Muscle of leg (tissue), 11 donors: ENCODE data around the gene PCBP3. TPM values are rescaled to one million over a fixed set of nuclear protein-coding genes. Genes with fewer than 3 reads are reported as not detected.

ENCODE experiments used
- DNase-seq: peaks from one replicate; pipeline ENCODE4 v3.0.0; 2013
- H3K27ac ChIP-seq: one replicate; pipeline ENCODE4 v1.5.1; 2013; ENCODE audit warnings: mild to moderate bottlenecking, low read length, control low read depth
- H3K27me3 ChIP-seq: one replicate; pipeline ENCODE4 v1.6.1; 2013; ENCODE audit warnings: low read length; ENCODE audit not compliant: control insufficient read depth, insufficient read depth
- H3K36me3 ChIP-seq: one replicate; pipeline ENCODE4 v1.6.1; 2013; ENCODE audit warnings: low read length; ENCODE audit not compliant: control insufficient read depth, insufficient read depth
- H3K4me1 ChIP-seq: one replicate; pipeline ENCODE4 v1.6.1; 2013; ENCODE audit warnings: low read length; ENCODE audit not compliant: control insufficient read depth, insufficient read depth
- H3K4me3 ChIP-seq: one replicate; pipeline ENCODE4 v1.5.1; 2013; ENCODE audit warnings: low read length, control low read depth
- H3K9me3 ChIP-seq: replicated peaks from 2 replicates; pipeline ENCODE4 v1.6.1; 2013; ENCODE audit warnings: low read depth, low read length; ENCODE audit not compliant: control insufficient read depth
- WGBS: methylation state at CpG from one replicate; pipeline ENCODE4 v1.1.5; 2013; ENCODE audit warnings: missing lambda C conversion rate; ENCODE audit not compliant: insufficient coverage; 5-methylcytosine and 5-hydroxymethylcytosine counted together
- polyA plus RNA-seq, 8 donors: library from polyadenylated mRNA; unstranded; fragments of 120-200 nt; gene quantifications; one replicate each; pipeline versions ENCODE4 v1.2.1 to v1.2.3, GENCODE V29; 2013; ENCODE audit warnings: inconsistent platforms in 1 of 8, low replicate concordance in 1 of 8; ENCODE audit not compliant: insufficient read length in 8 of 8, insufficient read depth in 1 of 8
- total RNA-seq: library from RNA; stranded (reverse); fragments of 120-200 nt; gene quantifications from one replicate; pipeline ENCODE4 v1.2.4, GENCODE V29; 2013

The PCBP3 gene
- total and polyA plus RNA-seq, 9 donors = 0.76 to 2.3 (median 1.2) TPM

GRCh38 chr21:45818276-45818903, 174.9 kb downstream of the PCBP3 start:
- Histone ChIP-seq H3K27ac (no peak overlapping the region), H3K4me1 (peaks cover 20% of the 10 kb centered on the region), H3K9me3 (no peaks in the 10 kb centered on the region), H3K27me3 (peaks cover 5% of the 10 kb centered on the region), H3K36me3 (no peaks in the 10 kb centered on the region), H3K4me3 (no peak overlapping the region)
- peak; percentile 11 for DNase-seq
- 48% methylated on average over 11 of the region's 11 CpGs for WGBS

- Histone ChIP-seq H3K27ac (no peak overlapping the region), H3K4me3 (no peak overlapping the region), H3K27me3 (peaks cover 5% of the 10 kb centered on the region), H3K36me3 (no peaks in the 10 kb centered on the region), H3K4me1 (peaks cover 20% of the 10 kb centered on the region), H3K9me3 (no peaks in the 10 kb centered on the region)
- DNase-seq = peak; percentile 36
- WGBS = no CpG with 5 or more reads among the region's 8 CpGs
Measured at GRCh38 chr21:45818904-45819285, 175.4 kb downstream of the PCBP3 start.

- no peak overlapping the region for H3K4me3 ChIP-seq
- DNase-seq = peak; percentile 27
- WGBS = 61% methylated on average over 15 of the region's 18 CpGs
- H3K9me3 ChIP-seq = no peaks in the 10 kb centered on the region
- peaks cover 8% of the 10 kb centered on the region for H3K27me3 ChIP-seq
- no peaks in the 10 kb centered on the region for H3K36me3 ChIP-seq
- H3K27ac ChIP-seq = no peak overlapping the region
- peaks cover 20% of the 10 kb centered on the region for H3K4me1 ChIP-seq
Measured at GRCh38 chr21:45819478-45820170, 176.1 kb downstream of the PCBP3 start.

- Histone ChIP-seq H3K36me3 (no peaks in the 10 kb centered on the region), H3K27me3 (peaks cover 13% of the 10 kb centered on the region), H3K4me1 (peaks cover 20% of the 10 kb centered on the region), H3K27ac (no peak overlapping the region), H3K9me3 (no peaks in the 10 kb centered on the region), H3K4me3 (no peak overlapping the region)
- 41% methylated on average over 29 of the region's 31 CpGs for WGBS
- peak; percentile 89 for DNase-seq
Measured at GRCh38 chr21:45820171-45821091, 176.9 kb downstream of the PCBP3 start.

- 69% methylated on average over 11 of the region's 16 CpGs for WGBS
- peaks cover 15% of the 10 kb centered on the region for H3K27me3 ChIP-seq
- no peak for DNase-seq
- H3K9me3 ChIP-seq = no peaks in the 10 kb centered on the region
- H3K36me3 ChIP-seq = no peaks in the 10 kb centered on the region
- H3K4me3 ChIP-seq = no peak overlapping the region
- no peak overlapping the region for H3K27ac ChIP-seq
- H3K4me1 ChIP-seq = peaks cover 20% of the 10 kb centered on the region
Measured at GRCh38 chr21:45821315-45821962, 177.9 kb downstream of the PCBP3 start.

GRCh38 chr21:45821998-45822397, 178.5 kb downstream of the PCBP3 start:
- no peaks in the 10 kb centered on the region for H3K9me3 ChIP-seq
- H3K4me1 ChIP-seq = peaks cover 20% of the 10 kb centered on the region
- H3K36me3 ChIP-seq = no peaks in the 10 kb centered on the region
- no peak for DNase-seq
- H3K4me3 ChIP-seq = no peak overlapping the region
- WGBS = 59% methylated on average over 6 of the region's 9 CpGs
- H3K27me3 ChIP-seq = peaks cover 15% of the 10 kb centered on the region
- no peak overlapping the region for H3K27ac ChIP-seq

GRCh38 chr21:45822429-45823099, 179.0 kb downstream of the PCBP3 start:
- Histone ChIP-seq H3K27ac (no peak overlapping the region), H3K4me3 (no peak overlapping the region), H3K36me3 (no peaks in the 10 kb centered on the region), H3K4me1 (peaks cover 20% of the 10 kb centered on the region), H3K9me3 (no peaks in the 10 kb centered on the region), H3K27me3 (peaks cover 15% of the 10 kb centered on the region)
- no peak for DNase-seq
- WGBS = 76% methylated on average over 8 of the region's 9 CpGs

GRCh38 chr21:45823100-45823681, 179.7 kb downstream of the PCBP3 start:
- 82% methylated on average over 12 of the region's 16 CpGs for WGBS
- no peaks in the 10 kb centered on the region for H3K36me3 ChIP-seq
- H3K27me3 ChIP-seq = peaks cover 15% of the 10 kb centered on the region
- no peak overlapping the region for H3K27ac ChIP-seq
- H3K4me1 ChIP-seq = peaks cover 20% of the 10 kb centered on the region
- no peak for DNase-seq
- no peaks in the 10 kb centered on the region for H3K9me3 ChIP-seq
- H3K4me3 ChIP-seq = no peak overlapping the region

GRCh38 chr21:45824546-45825215, 181.2 kb downstream of the PCBP3 start:
- DNase-seq = no peak
- H3K27ac ChIP-seq = no peak overlapping the region
- peaks cover 15% of the 10 kb centered on the region for H3K27me3 ChIP-seq
- WGBS = 57% methylated on average over 7 of the region's 8 CpGs
- H3K4me1 ChIP-seq = peaks cover 19% of the 10 kb centered on the region
- H3K9me3 ChIP-seq = no peaks in the 10 kb centered on the region
- H3K4me3 ChIP-seq = no peak overlapping the region
- no peaks in the 10 kb centered on the region for H3K36me3 ChIP-seq
